IMR-90 (cell line): ENCODE data around the gene KMT2B. TPM values are rescaled to one million over a fixed set of nuclear protein-coding genes. Genes with fewer than 3 reads are reported as not detected.

ENCODE experiments used
- ATAC-seq: fragments of 200-7000 bp; cut with Tn5 transposase; 2 replicates; pipeline ENCODE4 v1.9.1; 2020; ENCODE audit warnings: low read depth, mild to moderate bottlenecking, moderate library complexity
- BruUV-seq: library from RNA; stranded (reverse); fragments of 400-500 nt; replicated peaks from 2 replicates; lab custom pipeline; 2021; lab: Mats Ljungman, UMichigan
- CTCF ChIA-PET: fragments of 300-600 bp; formaldehyde crosslinking; extraction: SDS; loops from one replicate; lab custom pipeline; 2021; ENCODE audit warnings: antibody characterized with exemption; lab: Yijun Ruan, JAX
- POLR2A ChIA-PET: fragments of 300-600 bp; sonication (Branson Sonifier 250); formaldehyde crosslinking; loops from one replicate; lab custom pipeline; 2022; ENCODE audit warnings: antibody characterized with exemption; ENCODE audit not compliant: unreplicated experiment; lab: Charles Lee
- DNase-seq: peaks from one replicate; pipeline ENCODE4 v3.0.0; 2013
- H2AFZ ChIP-seq: replicated peaks from 2 replicates; pipeline ENCODE3; 2013; ENCODE audit warnings: low read length, mild to moderate bottlenecking; ENCODE audit not compliant: poor library complexity
- H2AK5ac ChIP-seq: 2 replicates; pipeline ENCODE4 v1.6.1; 2013; ENCODE audit warnings: low read depth, low read length, inconsistent platforms
- H2AK9ac ChIP-seq: replicated peaks from 2 replicates; pipeline ENCODE3; 2013; ENCODE audit warnings: mild to moderate bottlenecking, low read depth, low read length, moderate library complexity; ENCODE audit not compliant: poor library complexity
- H2BK120ac ChIP-seq: 2 replicates; pipeline ENCODE4 v1.6.1; 2013; ENCODE audit warnings: low read depth, low read length, inconsistent platforms
- H2BK15ac ChIP-seq: 3 replicates; pipeline ENCODE4 v1.6.1; 2013; ENCODE audit warnings: low read depth, low read length, inconsistent platforms
- H2BK20ac ChIP-seq: 2 replicates; pipeline ENCODE4 v1.6.1; 2013; ENCODE audit warnings: low read depth, mild to moderate bottlenecking, inconsistent platforms, low read length, moderate library complexity
- H2BK5ac ChIP-seq: 2 replicates; pipeline ENCODE4 v1.6.1; 2013; ENCODE audit warnings: mild to moderate bottlenecking, low read depth, low read length, inconsistent platforms; ENCODE audit not compliant: poor library complexity, severe bottlenecking
- H3K14ac ChIP-seq: replicated peaks from 2 replicates; pipeline ENCODE4 v1.6.1; 2013; ENCODE audit warnings: low read depth, low read length, inconsistent platforms
- H3K18ac ChIP-seq: 2 replicates; pipeline ENCODE4 v1.6.1; 2013; ENCODE audit warnings: low read depth, low read length, control low read depth
- H3K23ac ChIP-seq: 2 replicates; pipeline ENCODE4 v1.6.1; 2013; ENCODE audit warnings: low read depth, low read length, inconsistent platforms
- H3K27ac ChIP-seq: 2 replicates; pipeline ENCODE4 v1.5.1; 2013; ENCODE audit warnings: mild to moderate bottlenecking, control low read depth, low read length; ENCODE audit not compliant: insufficient read depth
- H3K27me3 ChIP-seq: 2 replicates; pipeline ENCODE4 v1.6.1; 2013; ENCODE audit warnings: low read length; ENCODE audit not compliant: control insufficient read depth, insufficient read depth
- H3K36me3 ChIP-seq: 2 replicates; pipeline ENCODE4 v1.6.1; 2013; ENCODE audit warnings: low read length, mixed read lengths; ENCODE audit not compliant: control insufficient read depth, insufficient read depth
- H3K4ac ChIP-seq: 2 replicates; pipeline ENCODE4 v1.6.1; 2013; ENCODE audit warnings: low read depth, low read length, inconsistent platforms
- H3K4me1 ChIP-seq: 2 replicates; pipeline ENCODE4 v1.6.1; 2013; ENCODE audit warnings: low read length, mixed read lengths; ENCODE audit not compliant: control insufficient read depth, insufficient read depth
- H3K4me2 ChIP-seq: 2 replicates; pipeline ENCODE4 v1.6.1; 2013; ENCODE audit warnings: low read depth, mild to moderate bottlenecking, control low read depth, low read length, moderate library complexity
- H3K4me3 ChIP-seq: 2 replicates; pipeline ENCODE4 v1.5.1; 2013; ENCODE audit warnings: low read depth, mild to moderate bottlenecking, control low read depth, low read length, moderate library complexity; ENCODE audit not compliant: insufficient read depth
- H3K56ac ChIP-seq: 2 replicates; pipeline ENCODE4 v1.6.1; 2013; ENCODE audit warnings: low read length, inconsistent platforms; ENCODE audit not compliant: insufficient read depth; ENCODE audit errors: extremely low read depth
- H3K79me1 ChIP-seq, 2 experiments: 2 replicates each; pipeline ENCODE4 v1.6.1; 2013; ENCODE audit warnings: low read length in 2 of 2, inconsistent platforms in 1 of 2, low read depth in 1 of 2
- H3K9ac ChIP-seq: 2 replicates; pipeline ENCODE4 v1.6.1; 2013; ENCODE audit warnings: low read depth, low read length, control low read depth
- H3K9me1 ChIP-seq: 2 replicates; pipeline ENCODE4 v1.6.1; 2013; ENCODE audit warnings: low read length, inconsistent platforms; ENCODE audit not compliant: insufficient read depth
- H3K9me3 ChIP-seq: 2 replicates; pipeline ENCODE4 v1.6.1; 2013; ENCODE audit warnings: low read length; ENCODE audit not compliant: control insufficient read depth, insufficient read depth
- H4K20me1 ChIP-seq: 2 replicates; pipeline ENCODE4 v1.6.1; 2013; ENCODE audit warnings: low read length, inconsistent platforms; ENCODE audit not compliant: insufficient read depth
- H4K5ac ChIP-seq: 2 replicates; pipeline ENCODE4 v1.6.1; 2013; ENCODE audit warnings: mild to moderate bottlenecking, low read depth, low read length, control low read depth
- H4K8ac ChIP-seq, 2 experiments: 2 replicates each; pipeline ENCODE4 v1.6.1; 2013; ENCODE audit warnings: low read depth in 2 of 2, low read length in 2 of 2, control low read depth in 1 of 2, inconsistent platforms in 1 of 2
- H4K91ac ChIP-seq: 2 replicates; pipeline ENCODE4 v1.6.1; 2013; ENCODE audit warnings: low read depth, low read length, inconsistent platforms; ENCODE audit not compliant: insufficient read depth
- BHLHE40 ChIP-seq: fragments of 150-350 bp; IDR thresholded peaks from 2 replicates; pipeline ENCODE4 v1.6.1; 2016; ENCODE audit warnings: mild to moderate bottlenecking, low read depth, low read length
- CEBPB ChIP-seq: IDR thresholded peaks from 2 replicates; pipeline ENCODE4 v1.6.1; 2012; ENCODE audit warnings: low read depth, low read length, improper control_type of control experiment
- CHD1 ChIP-seq: IDR thresholded peaks from 2 replicates; pipeline ENCODE4 v1.6.1; 2012; ENCODE audit warnings: low read depth, low read length, improper control_type of control experiment
- CTCF ChIP-seq: conservative IDR thresholded peaks from 2 replicates; pipeline ENCODE4 v1.5.1; 2012; ENCODE audit warnings: mild to moderate bottlenecking, low read depth, low read length, improper control_type of control experiment
- ELK1 ChIP-seq: fragments of 150-350 bp; IDR thresholded peaks from 2 replicates; pipeline ENCODE4 v1.6.1; 2016; ENCODE audit warnings: low read depth, mild to moderate bottlenecking, low read length, moderate library complexity, borderline replicate concordance
- FOS ChIP-seq: fragments of 150-350 bp; IDR thresholded peaks from 2 replicates; pipeline ENCODE4 v1.6.1; 2016; ENCODE audit warnings: low read depth, low read length
- MAFK ChIP-seq: IDR thresholded peaks from 2 replicates; pipeline ENCODE4 v1.6.1; 2012; ENCODE audit warnings: low read depth, low read length, improper control_type of control experiment
- MAZ ChIP-seq: IDR thresholded peaks from 2 replicates; pipeline ENCODE4 v1.6.1; 2012; ENCODE audit warnings: low read depth, mild to moderate bottlenecking, low read length, improper control_type of control experiment, moderate library complexity, borderline replicate concordance
- MXI1 ChIP-seq: IDR thresholded peaks from 2 replicates; pipeline ENCODE4 v1.6.1; 2012; ENCODE audit warnings: low read depth, mild to moderate bottlenecking, low read length, moderate library complexity, borderline replicate concordance
- NFE2L2 ChIP-seq: fragments of 150-350 bp; IDR thresholded peaks from 2 replicates; pipeline ENCODE4 v1.6.1; 2016; ENCODE audit warnings: low read depth, mild to moderate bottlenecking, low read length
- POLR2A ChIP-seq: IDR thresholded peaks from 2 replicates; pipeline ENCODE4 v1.6.1; 2012; ENCODE audit warnings: mild to moderate bottlenecking, low read depth, low read length
- RAD21 ChIP-seq: IDR thresholded peaks from 2 replicates; pipeline ENCODE4 v1.6.1; 2012; ENCODE audit warnings: low read length, improper control_type of control experiment
- RCOR1 ChIP-seq: IDR thresholded peaks from 2 replicates; pipeline ENCODE4 v1.6.1; 2012; ENCODE audit warnings: mild to moderate bottlenecking, low read length, improper control_type of control experiment; ENCODE audit not compliant: insufficient replicate concordance
- RFX5 ChIP-seq: IDR thresholded peaks from 2 replicates; pipeline ENCODE4 v1.8.0; 2012; ENCODE audit warnings: low read depth, mild to moderate bottlenecking, low read length, moderate library complexity
- SMC3 ChIP-seq: fragments of 150-350 bp; IDR thresholded peaks from 2 replicates; pipeline ENCODE4 v1.6.1; 2016; ENCODE audit warnings: low read depth, mild to moderate bottlenecking, antibody characterized with exemption, low read length, moderate library complexity
- USF2 ChIP-seq: fragments of 150-350 bp; IDR thresholded peaks from 2 replicates; pipeline ENCODE4 v1.6.1; 2017; ENCODE audit warnings: mild to moderate bottlenecking, antibody characterized with exemption, low read length, low read depth
- WGBS, 2 experiments: methylation state at CpG; one replicate each; pipeline versions ENCODE4 v1.1.5 to v1.1.7; 2013; ENCODE audit warnings: missing lambda C conversion rate in 2 of 2; ENCODE audit not compliant: insufficient read length in 1 of 2; ENCODE audit errors: extremely low coverage in 2 of 2; 5-methylcytosine and 5-hydroxymethylcytosine counted together
- dilution Hi-C: fragments of 300-500 bp; cut with HindIII; formaldehyde crosslinking; loops from one replicate; pipeline ENCODE4 v1.14.3; 2018; ENCODE audit warnings: low sequenced_read_pairs; ENCODE audit not compliant: unreplicated experiment
- in situ Hi-C: fragments of 300-500 bp; cut with MboI; formaldehyde crosslinking; loops from 3 replicates; pipeline ENCODE4 v1.14.3; 2019; ENCODE audit warnings: low sequenced_read_pairs, inconsistent platforms, mixed read lengths
- intact Hi-C: fragments of 100-400 bp; cut with micrococcal nuclease; formaldehyde crosslinking; loops from 2 replicates; pipeline ENCODE4 v1.10.0; 2022
- polyA plus RNA-seq, 3 experiments: library from polyadenylated mRNA; depleted of rRNA; stranded (reverse); fragments of >200 nt; gene quantifications; 2 replicates each; pipeline ENCODE4 v1.2.3, GENCODE V29; 2012; ENCODE audit warnings: low replicate concordance in 1 of 3
- total RNA-seq: library from RNA; depleted of rRNA; stranded (reverse); fragments of >200 nt; gene quantifications from 2 replicates; pipeline ENCODE4 v1.2.3, GENCODE V29; 2012

Gene KMT2B
- total and polyA plus RNA-seq, 2 of the 4 experiments (the other 2 are of a cell fraction): 3.0 to 30.7 TPM

- H3K4me1 ChIP-seq: no peaks in the 10 kb centered on the region
- H2AFZ ChIP-seq: no peak overlapping the region
- dilution Hi-C loops (no loop called here), in situ Hi-C loops (no loop called here), intact Hi-C loops (no loop called here)
- CTCF ChIA-PET: no interaction called here
- H3K4ac ChIP-seq: no peak overlapping the region
- H3K27ac ChIP-seq: no peak overlapping the region
- no peaks in the 10 kb centered on the region; the same call in 1 of the 2 replicates for H3K36me3 ChIP-seq
- DNase-seq (no peak), ATAC-seq (no peak)
- H4K20me1 ChIP-seq: 0 out of 2 replicates have a peak, but pooled peaks cover 3% of the 10 kb centered on the region
- no peak overlapping the region for H2BK15ac ChIP-seq
- H3K4me2 ChIP-seq: no peak overlapping the region
- H4K91ac ChIP-seq: no peak overlapping the region
- no peaks in the 10 kb centered on the region for H3K9me3 ChIP-seq
- H4K5ac ChIP-seq: no peak overlapping the region
- no peak overlapping the region for H3K4me3 ChIP-seq
- H3K9me1 ChIP-seq: no peaks in the 10 kb centered on the region
- H3K56ac ChIP-seq: no peak overlapping the region
- H2BK5ac ChIP-seq: no peak overlapping the region
- H2AK5ac ChIP-seq: no peak overlapping the region
- H3K79me1 ChIP-seq: no peaks in the 10 kb centered on the region
- TF ChIP-seq NFE2L2 (no peak), SMC3 (no peak), RCOR1 (no peak), USF2 (no peak), MXI1 (no peak), RFX5 (no peak), RAD21 (no peak), CEBPB (no peak), POLR2A (no peak), MAFK (no peak), FOS (no peak), CHD1 (no peak), MAZ (no peak), BHLHE40 (no peak), CTCF (no peak), ELK1 (no peak)
- H3K9ac ChIP-seq: no peak overlapping the region
- H2BK120ac ChIP-seq: no peak overlapping the region
- no CpG with 5 or more reads among the region's 1 CpG for WGBS, 2 experiments
- POLR2A ChIA-PET: no interaction called here
- no peak overlapping the region for H3K14ac ChIP-seq
- BruUV-seq: no TSS peak
- no peak overlapping the region for H2AK9ac ChIP-seq
- H3K27me3 ChIP-seq: peaks cover 7% of the 10 kb centered on the region; the same call in 1 of the 2 replicates
- H2BK20ac ChIP-seq: no peak overlapping the region
- no peak overlapping the region for H3K23ac ChIP-seq
- H4K8ac ChIP-seq: no peak overlapping the region
- H3K18ac ChIP-seq: no peak overlapping the region
Measured at GRCh38 chr19:35670686-35671085, 47.1 kb upstream of the KMT2B start.
